ENCODE data around the gene CPA5. TPM values are rescaled to one million over a fixed set of nuclear protein-coding genes. Genes with fewer than 3 reads are reported as not detected.

The CPA5 gene
- polyA plus RNA-seq, 3 donors, result not detected

DNA sequence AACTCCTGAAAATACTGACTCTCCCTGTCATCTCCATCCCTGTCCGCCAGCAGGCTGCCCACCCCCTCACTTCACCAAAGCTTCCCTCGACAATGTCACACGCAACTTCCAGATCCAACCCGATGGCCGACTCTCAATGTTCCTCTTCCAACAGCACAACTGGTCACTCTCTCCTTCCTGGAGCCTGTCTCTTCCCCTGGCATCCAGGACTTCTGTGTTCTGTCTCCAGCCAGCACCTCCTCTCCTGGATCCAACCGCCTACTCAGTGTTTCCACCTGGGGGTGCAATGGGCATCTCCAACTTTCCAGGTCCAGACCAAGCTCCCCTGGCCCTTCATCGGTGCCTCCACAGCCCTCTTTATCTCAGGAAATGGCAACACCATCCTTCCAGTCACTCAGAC, 8.6 kb downstream of the CPA5 start:
- H3K27ac Mint-ChIP-seq, result peak overlapping the region in 1 of 7 donors; percentile 37
- H3K36me3 Mint-ChIP-seq, result no peaks in the 10 kb centered on the region
- DNase-seq, result no peak
- Histone ChIP-seq H3K4me2 (replicated peaks; ENCODE audit: extremely low read depth, low read length, poor library complexity, severe bottlenecking) (no peak overlapping the region), H3K9ac (ENCODE audit: insufficient read depth, low read length, poor library complexity, severe bottlenecking) (no peak overlapping the region), H3K9me3 (replicated peaks in 1 of 2; ENCODE audit: control insufficient read depth in 1 of 2, insufficient read depth in 1 of 2, low read length in 2 of 2) (no peaks in the 10 kb centered on the region), H3K27me3 (ENCODE audit: control insufficient read depth in 2 of 2, insufficient read depth in 2 of 2, low read length in 2 of 2) (no peaks in the 10 kb centered on the region), H3K4me3 (replicated peaks in 1 of 3; ENCODE audit: low read depth in 2 of 3, low read length in 3 of 3) (no peak overlapping the region), H3K79me2 (ENCODE audit: insufficient read depth, low read length) (no peaks in the 10 kb centered on the region), H2AFZ (ENCODE audit: insufficient read depth, low read depth, low read length, poor library complexity, severe bottlenecking) (no peak overlapping the region), H3K4me1 (ENCODE audit: control insufficient read depth in 1 of 2, insufficient read depth in 2 of 2, low read length in 2 of 2) (no peaks in the 10 kb centered on the region), H4K20me1 (ENCODE audit: insufficient read depth, low read length) (no peaks in the 10 kb centered on the region), H3K27ac (ENCODE audit: low read depth in 1 of 2, low read length in 2 of 2) (no peak overlapping the region), H3K36me3 (replicated peaks in 1 of 2; ENCODE audit: control insufficient read depth in 1 of 2, insufficient read depth in 2 of 2, low read length in 2 of 2) (no peaks in the 10 kb centered on the region)
- TF ChIP-seq CTCF (IDR thresholded peaks at IDR 0.05), result no peak
- intact Hi-C loops (cut with micrococcal nuclease), result no loop called here
- H3K4me3 Mint-ChIP-seq, result no peak overlapping the region
- H3K27me3 Mint-ChIP-seq (ENCODE audit: low read depth in 3 of 3), result peaks cover 0 to 5% (median 2%) of the 10 kb centered on the region in 3 donors
- H3K4me1 Mint-ChIP-seq, result peaks cover 8% of the 10 kb centered on the region
- peaks cover 0 to 3% (median 0%) of the 10 kb centered on the region in 7 donors for H3K9me3 Mint-ChIP-seq
- WGBS (ENCODE audit: insufficient coverage), result 94% methylated on average over 7 of the region's 7 CpGs

DNA sequence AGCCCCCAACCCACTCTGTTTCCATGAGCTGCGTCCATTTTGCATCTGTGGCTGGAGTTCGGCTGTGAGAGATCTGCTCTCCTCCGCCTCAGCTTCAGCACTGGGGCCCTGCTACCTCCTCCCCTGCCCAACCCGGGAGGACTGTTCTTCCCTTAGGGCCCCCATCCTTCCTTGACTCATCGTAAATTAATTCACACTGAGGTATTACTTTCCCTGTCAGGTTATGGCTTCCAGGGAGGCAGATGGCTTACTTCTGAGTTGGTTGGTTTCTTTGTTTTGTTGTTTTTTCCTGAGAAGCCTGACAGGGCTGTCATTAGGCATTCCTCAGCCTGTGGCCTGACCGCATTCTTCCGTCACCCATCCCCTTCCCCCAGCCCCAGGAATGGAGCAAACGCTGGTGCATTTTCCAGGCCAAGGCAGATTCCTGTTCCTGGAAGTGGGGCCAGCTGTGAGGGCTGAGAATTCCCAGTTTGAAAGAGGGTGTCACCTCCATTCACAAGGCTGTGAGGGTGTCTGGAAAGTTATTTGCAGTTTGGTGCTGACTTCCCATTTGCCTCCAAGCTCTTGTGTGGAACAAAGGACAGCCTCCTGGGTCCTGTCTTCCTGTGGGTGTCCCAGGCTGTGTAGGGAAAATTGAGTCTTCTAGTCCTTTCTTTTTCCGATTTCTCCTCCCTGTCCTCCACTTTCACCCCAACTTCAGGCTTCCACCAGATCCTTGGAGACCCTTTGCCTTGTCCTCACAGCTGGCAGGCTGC, 11.7 kb downstream of the CPA5 start:
- H3K27ac Mint-ChIP-seq, result no peak overlapping the region
- H3K36me3 ChIP-seq (replicated peaks in 1 of 2; ENCODE audit: control insufficient read depth in 1 of 2, insufficient read depth in 2 of 2, low read length in 2 of 2), result no peaks in the 10 kb centered on the region
- no peak overlapping the region for H2AFZ ChIP-seq (ENCODE audit: insufficient read depth, low read depth, low read length, poor library complexity, severe bottlenecking)
- H3K27me3 Mint-ChIP-seq (ENCODE audit: low read depth in 3 of 3), result peaks cover 0 to 2% (median 2%) of the 10 kb centered on the region in 3 donors
- H3K4me1 ChIP-seq (ENCODE audit: control insufficient read depth in 1 of 2, insufficient read depth in 2 of 2, low read length in 2 of 2), result no peaks in the 10 kb centered on the region
- H3K27ac ChIP-seq (ENCODE audit: low read depth in 1 of 2, low read length in 2 of 2), result no peak overlapping the region
- WGBS (ENCODE audit: insufficient coverage), result 80% methylated on average over 5 of the region's 9 CpGs
- H3K9me3 ChIP-seq (replicated peaks in 1 of 2; ENCODE audit: control insufficient read depth in 1 of 2, insufficient read depth in 1 of 2, low read length in 2 of 2), result peaks cover 20 to 26% of the 10 kb centered on the region in 2 donors
- H3K9me3 Mint-ChIP-seq, result peaks cover 8 to 27% (median 18%) of the 10 kb centered on the region in 7 donors
- H3K4me2 ChIP-seq (replicated peaks; ENCODE audit: extremely low read depth, low read length, poor library complexity, severe bottlenecking), result no peak overlapping the region
- H3K79me2 ChIP-seq (ENCODE audit: insufficient read depth, low read length), result no peaks in the 10 kb centered on the region
- no peak overlapping the region for H3K4me3 ChIP-seq (replicated peaks in 1 of 3; ENCODE audit: low read depth in 2 of 3, low read length in 3 of 3)
- H3K27me3 ChIP-seq (ENCODE audit: control insufficient read depth in 2 of 2, insufficient read depth in 2 of 2, low read length in 2 of 2), result no peaks in the 10 kb centered on the region
- H3K9ac ChIP-seq (ENCODE audit: insufficient read depth, low read length, poor library complexity, severe bottlenecking), result no peak overlapping the region
- intact Hi-C loops (cut with micrococcal nuclease), result no loop called here
- no peaks in the 10 kb centered on the region for H3K36me3 Mint-ChIP-seq
- no peak for TF ChIP-seq CTCF (IDR thresholded peaks at IDR 0.05)
- DNase-seq, result no peak
- H3K4me3 Mint-ChIP-seq, result no peak overlapping the region
- H3K4me1 Mint-ChIP-seq, result peaks cover 4% of the 10 kb centered on the region
- H4K20me1 ChIP-seq (ENCODE audit: insufficient read depth, low read length), result no peaks in the 10 kb centered on the region
